Trophoblast cell (in vitro differentiated cells and primary cell): ENCODE data around the gene HLA-DMB.

ENCODE experiments used
- DNase-seq, 2 donors: peaks; one replicate each; pipeline ENCODE4 v3.0.0-alpha.2; 2016
- H2AFZ ChIP-seq: 2 replicates; pipeline ENCODE4 v1.6.1; 2013; ENCODE audit warnings: low read length, moderate library complexity, mild to moderate bottlenecking; ENCODE audit not compliant: insufficient read depth, poor library complexity
- H2AK5ac ChIP-seq: 2 replicates; pipeline ENCODE4 v1.6.1; 2013; ENCODE audit warnings: mild to moderate bottlenecking, low read length
- H2BK120ac ChIP-seq: 2 replicates; pipeline ENCODE4 v1.6.1; 2013; ENCODE audit warnings: low read length, mild to moderate bottlenecking, moderate library complexity; ENCODE audit not compliant: insufficient read depth, poor library complexity
- H2BK12ac ChIP-seq: 2 replicates; pipeline ENCODE4 v1.6.1; 2013; ENCODE audit warnings: mild to moderate bottlenecking, low read length, moderate library complexity
- H2BK5ac ChIP-seq: 2 replicates; pipeline ENCODE4 v1.6.1; 2013; ENCODE audit warnings: low read length, low read depth, moderate library complexity, mild to moderate bottlenecking; ENCODE audit not compliant: poor library complexity
- H3K14ac ChIP-seq: 2 replicates; pipeline ENCODE4 v1.6.1; 2013; ENCODE audit warnings: mild to moderate bottlenecking, low read length
- H3K18ac ChIP-seq: 2 replicates; pipeline ENCODE4 v1.6.1; 2013; ENCODE audit warnings: mild to moderate bottlenecking, low read length
- H3K23ac ChIP-seq: 2 replicates; pipeline ENCODE4 v1.6.1; 2013; ENCODE audit warnings: low read length
- H3K27ac ChIP-seq: 2 replicates; pipeline ENCODE4 v1.5.1; 2013; ENCODE audit warnings: low read depth, mild to moderate bottlenecking, inconsistent platforms, low read length, moderate library complexity
- H3K27me3 ChIP-seq: 2 replicates; pipeline ENCODE4 v1.6.1; 2013; ENCODE audit warnings: inconsistent platforms, mild to moderate bottlenecking, low read length, moderate library complexity; ENCODE audit not compliant: insufficient read depth
- H3K36me3 ChIP-seq, 2 experiments: 1 replicate in 1 of 2; 2 replicates in 1 of 2; pipeline ENCODE4 v1.6.1; 2013; ENCODE audit warnings: low read length in 2 of 2, mild to moderate bottlenecking in 2 of 2, moderate library complexity in 1 of 2; ENCODE audit not compliant: insufficient read depth in 2 of 2, control insufficient read depth in 1 of 2
- H3K4ac ChIP-seq: 2 replicates; pipeline ENCODE4 v1.6.1; 2013; ENCODE audit warnings: low read depth, mild to moderate bottlenecking, low read length, moderate library complexity
- H3K4me1 ChIP-seq, 2 experiments: 1 replicate in 1 of 2; 2 replicates in 1 of 2; pipeline ENCODE4 v1.6.1; 2013; ENCODE audit warnings: low read length in 2 of 2, mild to moderate bottlenecking in 2 of 2, moderate library complexity in 1 of 2; ENCODE audit not compliant: insufficient read depth in 2 of 2, control insufficient read depth in 1 of 2
- H3K4me2 ChIP-seq: 2 replicates; pipeline ENCODE4 v1.6.1; 2013; ENCODE audit warnings: inconsistent platforms, mild to moderate bottlenecking, low read length, moderate library complexity
- H3K4me3 ChIP-seq: 2 replicates; pipeline ENCODE4 v1.5.1; 2013; ENCODE audit warnings: mild to moderate bottlenecking, low read depth, low read length, inconsistent platforms
- H3K79me1 ChIP-seq: one replicate; pipeline ENCODE4 v1.6.1; 2013; ENCODE audit warnings: low read length
- H3K79me2 ChIP-seq: 2 replicates; pipeline ENCODE4 v1.6.1; 2013; ENCODE audit warnings: low read length, mild to moderate bottlenecking; ENCODE audit not compliant: control insufficient read depth, insufficient read depth, poor library complexity
- H3K9ac ChIP-seq: 2 replicates; pipeline ENCODE4 v1.6.1; 2013; ENCODE audit warnings: mild to moderate bottlenecking, low read length
- H3K9me3 ChIP-seq: 2 replicates; pipeline ENCODE4 v1.6.1; 2013; ENCODE audit warnings: low read depth, mild to moderate bottlenecking, control low read depth, inconsistent platforms, low read length; ENCODE audit not compliant: insufficient read depth
- H4K12ac ChIP-seq: 2 replicates; pipeline ENCODE4 v1.6.1; 2013; ENCODE audit warnings: low read depth, mild to moderate bottlenecking, low read length, moderate library complexity
- H4K8ac ChIP-seq: 2 replicates; pipeline ENCODE4 v1.6.1; 2013; ENCODE audit warnings: low read depth, mild to moderate bottlenecking, low read length, moderate library complexity
- H4K91ac ChIP-seq: one replicate; pipeline ENCODE4 v1.6.1; 2013; ENCODE audit warnings: low read depth, mild to moderate bottlenecking, low read length, moderate library complexity
- WGBS: extraction: QIAGEN DNeasy Blood & Tissue Kit; methylation state at CpG from one replicate; pipeline ENCODE4 v1.1.7; 2013; ENCODE audit warnings: missing lambda C conversion rate; ENCODE audit not compliant: insufficient read length, insufficient coverage; ENCODE audit errors: extremely low coverage; 5-methylcytosine and 5-hydroxymethylcytosine counted together

The HLA-DMB gene

DNA sequence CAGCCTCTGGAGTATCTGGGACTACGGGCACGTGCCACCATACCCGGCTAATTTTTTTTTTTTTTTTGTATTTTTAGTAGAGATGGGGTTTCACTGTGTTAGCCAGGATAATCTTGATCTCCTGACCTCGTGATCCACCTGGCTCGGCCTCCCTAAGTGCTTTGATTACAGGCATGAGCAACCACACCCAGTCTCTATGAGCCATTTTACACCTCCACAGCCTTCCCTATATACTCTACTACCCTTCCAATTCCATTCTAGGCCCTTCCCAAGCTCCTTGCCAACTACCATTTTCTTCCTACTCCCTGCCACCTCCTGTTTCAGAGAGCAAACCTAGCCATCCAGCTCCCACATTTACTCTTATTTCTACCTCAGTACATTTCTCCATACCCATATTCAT lies 19.7 kb upstream of the HLA-DMB start:
- Histone ChIP-seq H2AK5ac (no peak overlapping the region), H2BK12ac (no peak overlapping the region), H4K8ac (no peak overlapping the region), H3K4me1 (no peaks in the 10 kb centered on the region), H3K27ac (no peak overlapping the region), H3K9me3 (no peaks in the 10 kb centered on the region), H3K36me3 (no peaks in the 10 kb centered on the region), H3K4me2 (no peak overlapping the region), H3K4me3 (no peak overlapping the region), H3K79me1 (no peaks in the 10 kb centered on the region), H3K14ac (no peak overlapping the region), H3K23ac (no peak overlapping the region), H3K18ac (no peak overlapping the region), H3K27me3 (no peaks in the 10 kb centered on the region), H2BK120ac (no peak overlapping the region), H3K79me2 (no peaks in the 10 kb centered on the region), H3K9ac (no peak overlapping the region), H3K4ac (no peak overlapping the region), H4K91ac (no peak overlapping the region), H2AFZ (no peak overlapping the region), H2BK5ac (no peak overlapping the region), H4K12ac (no peak overlapping the region)
- DNase-seq, result no peak
- no CpG with 5 or more reads among the region's 5 CpGs for WGBS

DNA sequence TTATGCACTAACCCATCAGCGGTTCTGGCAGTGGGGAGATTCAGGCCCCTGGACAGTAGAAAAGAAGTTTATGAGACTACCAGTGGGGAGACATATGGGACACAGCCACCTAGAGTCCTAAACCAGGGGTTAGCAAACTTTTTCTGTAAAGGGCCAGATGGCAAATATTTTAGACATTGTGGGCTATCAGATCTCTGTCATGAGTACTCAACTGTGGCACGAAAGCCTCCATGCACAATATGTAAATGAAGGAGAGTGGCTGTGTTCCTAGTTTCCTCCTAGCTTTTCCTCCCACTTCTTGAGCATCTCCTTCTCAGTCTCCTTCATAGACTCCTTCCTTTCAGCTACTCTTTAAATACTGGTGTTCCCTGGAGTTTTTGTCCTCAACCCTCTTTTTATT lies 15.3 kb upstream of the HLA-DMB start:
- Histone ChIP-seq H3K79me2 (no peaks in the 10 kb centered on the region), H2AFZ (no peak overlapping the region), H3K4me2 (no peak overlapping the region), H3K79me1 (no peaks in the 10 kb centered on the region), H4K91ac (no peak overlapping the region), H3K4me3 (no peak overlapping the region), H2AK5ac (no peak overlapping the region), H2BK12ac (no peak overlapping the region), H4K8ac (no peak overlapping the region), H2BK120ac (no peak overlapping the region), H3K27me3 (no peaks in the 10 kb centered on the region), H3K36me3 (no peaks in the 10 kb centered on the region), H3K9ac (no peak overlapping the region), H3K14ac (no peak overlapping the region), H3K27ac (no peak overlapping the region), H3K23ac (no peak overlapping the region), H3K9me3 (no peaks in the 10 kb centered on the region), H3K4me1 (peaks cover 0 to 3% of the 10 kb centered on the region in 2 experiments), H3K4ac (no peak overlapping the region), H2BK5ac (no peak overlapping the region), H3K18ac (no peak overlapping the region), H4K12ac (no peak overlapping the region)
- no peak for DNase-seq
- WGBS, result no CpG with 5 or more reads among the region's 2 CpGs

DNA sequence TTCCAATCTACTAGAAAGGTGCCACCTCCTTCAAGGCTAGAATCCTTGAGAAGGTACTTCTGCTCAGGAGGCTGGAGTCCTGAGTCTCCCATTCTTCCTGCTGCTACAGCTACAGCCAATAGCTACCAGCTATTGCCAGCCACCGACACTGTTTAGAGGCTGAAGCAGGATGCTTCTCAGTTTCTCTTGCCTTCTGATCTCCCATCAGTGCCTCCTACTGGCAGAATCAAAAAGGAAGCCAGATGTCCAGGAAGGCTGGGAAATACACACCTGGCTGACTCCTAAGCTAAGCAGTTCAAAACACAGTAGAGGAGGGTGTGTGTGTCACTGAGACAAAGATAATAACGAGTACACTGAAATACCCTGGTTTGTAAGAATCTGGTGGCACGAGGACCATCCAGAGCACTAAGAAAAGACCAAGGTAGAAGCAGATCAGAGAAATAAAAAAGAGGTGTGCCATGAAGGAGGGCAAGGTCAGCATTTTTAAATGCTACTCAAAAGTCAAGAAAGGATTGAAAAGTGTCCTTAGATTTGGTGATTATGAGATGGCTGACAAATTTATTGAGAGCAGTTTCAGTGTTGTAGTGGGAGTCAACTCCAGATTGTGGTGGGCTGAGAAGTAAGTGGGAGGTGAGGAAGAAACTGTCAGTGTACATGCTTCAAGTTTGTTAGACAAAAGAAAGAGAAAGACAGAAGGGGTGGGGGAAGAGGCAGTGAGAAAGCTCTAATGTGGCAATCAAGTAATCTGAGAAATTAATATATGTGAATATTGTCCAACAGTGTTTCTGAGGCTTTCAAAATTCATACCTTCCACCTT lies 14.4 kb upstream of the HLA-DMB start:
- peak in 1 of 2 donors; percentile 41 for DNase-seq
- H3K23ac ChIP-seq, result no peak overlapping the region
- H3K9me3 ChIP-seq, result no peaks in the 10 kb centered on the region
- H2BK120ac ChIP-seq, result no peak overlapping the region
- H2AK5ac ChIP-seq, result no peak overlapping the region
- no peak overlapping the region for H3K9ac ChIP-seq
- no peak overlapping the region for H4K91ac ChIP-seq
- no peak overlapping the region for H2BK12ac ChIP-seq
- H3K79me1 ChIP-seq, result no peaks in the 10 kb centered on the region
- no peak overlapping the region for H3K18ac ChIP-seq
- H3K27ac ChIP-seq, result no peak overlapping the region
- no peak overlapping the region for H2AFZ ChIP-seq
- H3K79me2 ChIP-seq, result no peaks in the 10 kb centered on the region
- H3K4ac ChIP-seq, result no peak overlapping the region
- H3K36me3 ChIP-seq, result no peaks in the 10 kb centered on the region
- no CpG with 5 or more reads among the region's 3 CpGs for WGBS
- no peaks in the 10 kb centered on the region for H3K27me3 ChIP-seq
- no peak overlapping the region for H3K4me2 ChIP-seq
- H3K4me3 ChIP-seq, result no peak overlapping the region
- H2BK5ac ChIP-seq, result no peak overlapping the region
- no peak overlapping the region for H4K12ac ChIP-seq
- no peak overlapping the region for H4K8ac ChIP-seq
- H3K4me1 ChIP-seq, result peaks cover 0 to 3% of the 10 kb centered on the region in 2 experiments
- no peak overlapping the region for H3K14ac ChIP-seq

DNA sequence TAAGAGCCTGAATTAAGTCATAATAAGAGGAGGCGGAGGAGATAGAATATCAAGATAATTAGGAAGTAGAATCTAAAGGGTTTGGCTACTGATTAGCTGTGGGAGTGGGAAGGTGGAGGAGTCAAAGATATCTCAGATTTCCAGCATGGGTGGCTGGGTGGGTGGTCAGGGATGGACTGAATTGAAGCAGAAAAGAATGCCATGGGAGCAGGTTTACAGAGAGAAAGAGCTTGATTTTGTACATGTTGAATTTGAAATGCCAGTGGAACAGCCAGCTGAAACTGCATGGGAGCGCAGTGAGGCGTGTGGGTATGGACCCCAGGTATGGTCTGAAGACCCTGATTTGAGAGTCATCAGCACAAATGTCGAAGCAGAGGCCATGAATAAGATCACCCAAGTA lies 13.4 kb upstream of the HLA-DMB start:
- H3K4ac ChIP-seq, result no peak overlapping the region
- no peaks in the 10 kb centered on the region for H3K36me3 ChIP-seq
- H3K4me2 ChIP-seq, result no peak overlapping the region
- no peak overlapping the region for H4K12ac ChIP-seq
- no peaks in the 10 kb centered on the region for H3K9me3 ChIP-seq
- H2AFZ ChIP-seq, result no peak overlapping the region
- H3K14ac ChIP-seq, result no peak overlapping the region
- no peaks in the 10 kb centered on the region for H3K27me3 ChIP-seq
- no peaks in the 10 kb centered on the region for H3K79me1 ChIP-seq
- no peak overlapping the region for H3K18ac ChIP-seq
- H2BK5ac ChIP-seq, result no peak overlapping the region
- no peak overlapping the region for H2AK5ac ChIP-seq
- H3K79me2 ChIP-seq, result no peaks in the 10 kb centered on the region
- H3K27ac ChIP-seq, result no peak overlapping the region
- H2BK12ac ChIP-seq, result no peak overlapping the region
- no peak overlapping the region for H4K8ac ChIP-seq
- peak overlapping the region; percentile 62 for H3K9ac ChIP-seq
- H3K4me3 ChIP-seq, result no peak overlapping the region
- H3K4me1 ChIP-seq, result peaks cover 0 to 3% of the 10 kb centered on the region in 2 experiments
- no peak overlapping the region for H3K23ac ChIP-seq
- no peak for DNase-seq
- no peak overlapping the region for H4K91ac ChIP-seq
- no peak overlapping the region for H2BK120ac ChIP-seq
- no CpG with 5 or more reads among the region's 4 CpGs for WGBS
